Measurements from ENCODE around the gene AURKAIP1.

- no peak for TF ChIP-seq CTCF (IDR thresholded peaks at IDR 0.05; ENCODE audit: poor library complexity, severe bottlenecking)
- no peak for TF ChIP-seq SMC3 (conservative IDR thresholded peaks at IDR 0.05; ENCODE audit: poor library complexity)
- no peak for TF ChIP-seq REST (IDR thresholded peaks at IDR 0.05; ENCODE audit: borderline replicate concordance)
- no peak for TF ChIP-seq EZH2 (IDR thresholded peaks at IDR 0.05; ENCODE audit: borderline replicate concordance, insufficient read depth, low read length, poor library complexity, severe bottlenecking)
- TF ChIP-seq EP300 (conservative IDR thresholded peaks at IDR 0.05; ENCODE audit: poor library complexity, severe bottlenecking) = no peak
- no peak for TF ChIP-seq TAF1 (IDR thresholded peaks at IDR 0.05; ENCODE audit: low read depth)
Observed at GRCh38 chr1:1345384-1345783, 29.6 kb downstream of the AURKAIP1 start.

All from neural cell (in vitro differentiated cells).